ENCODE data around the gene DYNC1H1. TPM values are rescaled to one million over a fixed set of nuclear protein-coding genes. Genes with fewer than 3 reads are reported as not detected.

Gene DYNC1H1
- total and polyA plus RNA-seq, 2 experiments from 2014 or later = 179 to 635 TPM

DNA sequence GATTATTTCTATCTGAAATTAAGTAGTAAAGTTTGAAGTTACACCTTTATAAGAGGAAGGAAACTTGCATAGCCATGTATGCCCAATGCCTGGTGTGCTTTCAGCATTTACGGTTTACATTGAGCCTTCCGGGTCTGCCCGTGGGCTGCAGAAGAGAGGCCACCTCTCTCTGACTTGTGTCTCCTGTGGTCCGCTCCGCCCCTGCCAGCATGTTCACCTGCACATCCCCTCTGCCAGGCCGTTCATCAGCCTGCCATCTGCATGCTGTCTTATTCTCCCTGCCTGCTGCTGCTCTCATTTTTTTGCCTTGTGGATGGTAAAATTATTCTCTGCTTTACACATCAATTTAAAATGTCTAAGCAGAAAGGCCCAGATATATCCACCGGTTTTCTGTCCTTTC, 41.5 kb upstream of the DYNC1H1 start (continued):
- TF ChIP-seq ZNF462 (CRISPR knock-in tag; IDR thresholded peaks at IDR 0.05) = no peak

DNA sequence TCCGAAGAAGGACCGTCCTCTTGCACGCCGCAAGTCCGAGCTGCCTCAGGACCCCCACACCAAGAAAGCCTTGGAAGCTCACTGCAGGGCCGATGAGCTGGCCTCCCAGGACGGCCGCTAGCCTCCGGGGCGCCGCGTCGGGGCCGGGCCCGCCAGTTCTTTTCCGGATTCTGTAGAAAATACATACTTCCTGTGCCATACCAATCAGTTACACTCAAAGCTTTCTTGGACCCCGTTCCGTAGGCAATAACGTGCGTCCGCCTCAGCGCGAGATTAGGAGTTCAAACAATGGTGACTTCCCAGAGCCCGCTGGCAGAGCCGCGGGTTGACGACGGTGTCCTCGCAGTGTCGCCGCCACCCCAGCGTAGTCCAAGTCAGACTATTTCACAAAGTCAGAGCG, 39.2 kb upstream of the DYNC1H1 start:
- Histone ChIP-seq H3K4me2 (no peak overlapping the region), H3K36me3 (ENCODE audit: insufficient read depth) (no peaks in the 10 kb centered on the region), H4K20me1 (replicated peaks; ENCODE audit: insufficient read depth) (0 out of 2 replicates have a peak, but pooled peaks cover 7% of the 10 kb centered on the region), H3K9me2 (ENCODE audit: insufficient read depth) (no peaks in the 10 kb centered on the region), H3K4me1 (ENCODE audit: insufficient read depth) (no peaks in the 10 kb centered on the region), H3K4me3 (no peak overlapping the region), H2AFZ (no peak overlapping the region), H3K27me3 (ENCODE audit: insufficient read depth) (no peaks in the 10 kb centered on the region), H3K27ac (ENCODE audit: low read depth) (no peak overlapping the region), H3K79me2 (replicated peaks; ENCODE audit: insufficient read depth) (no peaks in the 10 kb centered on the region), H3F3A (replicated peaks; ENCODE audit: low read depth) (0 out of 2 replicates have a peak, but pooled peaks cover 2% of the 10 kb centered on the region)
- H3K4me3 Mint-ChIP-seq = no peak overlapping the region
- no peak overlapping the region for H3K27ac Mint-ChIP-seq
- no peaks in the 10 kb centered on the region for H3K9me3 Mint-ChIP-seq
- TF ChIP-seq EZH2phosphoT487 (IDR thresholded peaks at IDR 0.05; ENCODE audit: unreplicated experiment) = no peak
- no peak for TF ChIP-seq POLR2AphosphoS5 (IDR thresholded peaks at IDR 0.05; ENCODE audit: low read depth)
- no peak for TF ChIP-seq JUNB (IDR thresholded peaks at IDR 0.05; ENCODE audit: unreplicated experiment)
- no peak for TF ChIP-seq REST (IDR thresholded peaks at IDR 0.05; ENCODE audit: unreplicated experiment)
- TF ChIP-seq NANOG (IDR thresholded peaks at IDR 0.05; ENCODE audit: borderline replicate concordance) = no peak
- no peak for TF ChIP-seq STAT1 (IDR thresholded peaks at IDR 0.05; ENCODE audit: unreplicated experiment)
- TF ChIP-seq ZNF331 (CRISPR knock-in tag; IDR thresholded peaks at IDR 0.05; ENCODE audit: low read depth) = no peak
- no peak for TF ChIP-seq CREB1 (CRISPR knock-in tag; IDR thresholded peaks at IDR 0.05; ENCODE audit: low read depth)
- DNase-seq (ENCODE audit: low spot score) (no peak), ATAC-seq (no peak)
- peaks cover 6% of the 10 kb centered on the region for H3K4me1 Mint-ChIP-seq
- peaks cover 4% of the 10 kb centered on the region for H3K36me3 Mint-ChIP-seq (ENCODE audit: low read depth)
- peaks cover 2% of the 10 kb centered on the region for H3K27me3 Mint-ChIP-seq (ENCODE audit: insufficient read depth, low read depth, poor library complexity)
